Limb (tissue), 2 donors: ENCODE results near the gene XAB2.

Experiments used
- DNase-seq, 2 donors: peaks; one replicate each; pipeline ENCODE4 v3.0.0-alpha.2; 2016; ENCODE audit errors: extremely low spot score in 2 of 2

Gene XAB2

DNA sequence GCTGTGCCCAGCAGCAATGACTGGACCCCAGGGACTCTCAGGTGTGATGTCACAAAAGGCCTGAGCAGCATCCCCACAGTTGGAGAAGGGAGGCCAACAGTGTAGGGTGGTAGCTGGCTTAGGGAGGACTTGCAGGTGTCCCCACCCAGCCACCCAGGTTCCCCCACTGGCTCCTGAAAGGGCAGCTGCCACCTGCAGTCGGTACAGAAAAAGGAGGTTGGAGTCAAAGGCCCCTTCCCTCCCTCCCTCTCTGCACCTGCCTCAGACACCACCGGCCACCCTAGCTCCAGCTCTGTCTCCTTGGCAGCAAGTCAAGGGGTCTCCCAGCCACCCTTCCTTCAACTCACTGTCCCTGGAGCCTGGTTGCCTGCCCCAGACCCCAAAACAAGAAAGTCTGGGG lies 4.4 kb upstream of the XAB2 start, which contains the start of gene PCP2:
Gene PCP2, minus strand, starts transcription at position 22 of the 400 bp plus-strand sequence. CDS start 262 bp downstream, outside the sequence.
- DNase-seq: no peak

DNA sequence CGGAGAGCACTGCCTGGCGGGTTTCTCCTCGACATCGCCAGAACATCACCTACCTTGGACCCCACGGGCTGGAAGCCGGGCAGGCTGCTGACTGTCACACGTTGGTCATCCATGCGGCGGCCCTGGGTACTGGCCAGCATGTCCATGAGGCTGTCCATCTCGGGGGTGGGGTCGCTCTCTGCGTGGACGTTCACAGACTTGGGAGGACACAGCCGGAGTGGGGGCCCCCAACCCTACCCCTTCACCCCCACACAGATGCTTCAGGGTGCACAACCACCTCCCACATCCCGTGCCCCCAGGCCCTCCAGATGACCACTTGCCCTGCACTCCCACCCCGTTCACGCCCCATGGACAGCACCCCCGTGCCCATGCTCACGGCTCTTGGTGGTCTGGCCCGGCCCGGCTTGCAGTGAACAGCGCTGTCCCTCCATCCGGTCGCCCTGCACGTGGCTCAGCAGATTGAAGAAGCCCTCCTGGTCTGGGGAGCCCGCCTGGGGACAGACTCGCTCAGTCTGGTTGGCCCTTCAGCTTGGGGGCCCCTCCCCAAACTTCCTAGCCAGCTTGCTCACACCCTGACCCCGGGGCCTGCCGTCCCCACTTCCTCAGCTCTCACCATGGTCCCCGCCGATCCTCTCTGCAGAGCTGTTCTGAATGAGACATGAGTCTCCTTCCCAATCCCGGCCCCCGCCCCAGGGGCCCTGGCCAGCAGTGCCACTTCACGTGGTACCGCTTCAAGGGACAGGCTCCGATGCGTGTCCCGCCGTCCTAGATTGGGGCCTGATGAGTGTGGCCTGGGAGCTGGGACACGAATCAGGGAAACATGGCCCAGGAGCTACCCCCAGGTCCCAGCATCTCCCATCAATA lies 3.2 kb upstream of the XAB2 start:
- DNase-seq: no peak

DNA sequence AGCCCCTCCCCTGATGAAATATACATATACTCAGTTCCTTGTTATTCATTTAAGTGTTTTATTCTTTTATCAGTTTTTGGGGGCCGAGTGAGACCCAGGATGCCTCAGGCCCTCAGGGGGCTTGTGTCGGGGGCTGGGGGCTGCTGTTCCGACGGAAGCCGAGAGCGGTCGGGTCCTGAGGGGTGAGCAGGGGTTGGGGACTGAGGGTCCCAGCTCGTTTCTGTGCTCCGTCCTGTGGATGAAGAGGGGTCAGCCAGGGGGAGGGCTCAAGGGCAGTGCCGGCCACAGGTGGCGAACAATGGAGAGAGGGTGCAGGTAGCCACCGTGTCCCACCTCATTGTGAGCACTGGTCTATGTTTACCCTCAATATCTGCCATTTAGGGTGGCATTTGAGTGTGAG lies 2.2 kb upstream of the XAB2 start:
- DNase-seq: no peak

DNA sequence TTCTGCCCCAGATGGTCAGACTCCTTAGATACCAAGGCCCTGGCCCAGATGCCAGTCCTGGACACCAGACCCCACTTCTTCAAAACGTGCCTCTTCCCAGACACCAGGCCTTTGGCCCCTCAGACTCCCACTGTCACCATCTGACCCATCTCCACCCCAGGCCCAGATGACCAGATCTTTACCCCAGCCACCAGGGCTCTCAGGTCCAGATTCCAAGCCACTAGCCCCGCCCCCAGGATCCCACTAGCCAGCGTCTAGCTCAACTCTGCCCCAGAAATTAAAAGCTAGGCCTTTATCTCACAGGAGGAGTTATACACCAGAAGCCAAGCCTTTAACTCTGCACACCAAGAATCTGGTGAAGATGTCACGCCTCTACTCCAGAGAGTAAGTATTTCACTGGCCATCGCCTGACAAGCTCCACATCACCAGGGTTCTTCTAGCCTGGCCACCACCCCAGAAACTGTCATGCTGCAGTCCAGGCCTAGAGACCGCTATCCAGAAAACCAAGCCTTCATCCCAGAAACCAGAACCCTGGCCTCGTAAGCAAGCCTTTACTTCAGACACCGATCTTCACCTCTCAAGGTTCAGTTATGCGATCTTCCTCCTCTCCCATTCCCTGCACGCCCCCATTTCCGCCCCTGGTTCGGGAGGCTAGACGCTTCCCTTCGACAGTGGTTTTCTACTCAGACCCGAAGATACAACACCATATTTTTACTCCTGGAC lies 595 bp downstream of the XAB2 start:
- no peak for DNase-seq

DNA sequence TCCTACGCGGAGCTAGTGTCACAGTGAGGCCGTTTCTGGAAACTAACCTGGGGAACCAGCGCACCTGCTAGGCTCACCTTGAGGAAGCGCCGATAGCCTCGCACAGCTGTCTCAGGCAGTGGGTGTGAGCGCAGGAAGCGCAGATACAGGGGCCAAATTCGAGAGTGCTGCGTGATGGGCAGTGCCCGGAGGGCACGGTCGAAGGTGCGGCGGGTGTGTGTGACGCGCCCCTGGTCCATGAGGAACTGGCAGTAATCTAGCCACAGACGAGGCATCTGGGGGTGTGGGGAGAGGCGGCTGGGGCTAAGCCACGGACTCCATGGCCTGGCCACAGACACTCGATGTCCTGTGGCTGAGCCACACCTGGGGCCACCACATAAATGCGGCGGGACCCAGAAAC lies 2.2 kb downstream of the XAB2 start:
- no peak for DNase-seq

DNA sequence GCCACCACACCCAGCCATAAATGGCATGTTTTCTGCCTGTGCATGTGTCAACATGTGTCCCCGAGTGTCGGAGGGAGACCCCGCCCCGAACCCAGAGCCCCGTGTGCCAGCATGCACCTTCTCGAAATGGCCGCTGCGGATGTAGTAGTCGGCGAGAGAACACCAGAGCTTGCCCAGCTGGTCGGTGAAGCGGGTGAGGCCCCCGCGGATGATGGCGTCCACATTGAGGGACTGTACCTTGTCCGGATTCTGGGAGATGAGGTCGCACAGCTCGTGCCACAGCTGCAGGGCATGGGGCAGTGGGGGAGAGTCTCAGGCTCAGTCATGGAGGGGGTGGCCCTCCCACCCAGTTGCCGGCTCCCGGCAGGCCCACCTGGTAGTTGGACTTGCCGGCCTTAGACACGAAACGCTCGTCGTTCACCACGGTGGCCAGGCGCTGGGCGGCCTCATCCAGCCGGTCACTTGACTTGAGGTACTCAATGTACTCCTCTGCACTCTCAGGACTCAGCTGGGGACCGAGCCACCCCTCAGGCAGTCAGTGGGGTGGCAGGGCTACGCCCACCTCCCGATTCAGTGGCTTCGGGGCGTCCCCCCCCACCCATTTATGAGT lies 3.5 kb downstream of the XAB2 start:
- DNase-seq: no peak

DNA sequence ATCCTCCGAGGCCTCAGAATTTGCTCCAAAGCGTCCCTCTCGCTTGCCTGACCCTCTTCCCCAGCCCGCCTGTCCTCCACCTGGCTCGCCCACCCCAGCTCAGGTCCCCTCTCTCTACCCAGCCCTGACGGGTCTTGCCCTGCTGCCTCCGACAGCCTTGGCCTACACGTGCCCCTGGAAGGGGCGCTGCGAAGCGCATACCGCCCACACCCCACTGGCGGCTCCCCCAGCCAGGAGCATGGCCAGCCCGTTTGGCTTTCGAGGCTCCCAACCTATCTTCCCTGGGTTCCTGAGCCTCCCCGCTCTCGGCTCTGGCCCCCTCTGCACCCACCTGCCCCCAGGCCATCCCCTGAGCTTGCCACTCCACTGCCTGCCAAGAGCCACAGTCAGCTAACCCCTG lies 4.5 kb downstream of the XAB2 start:
- DNase-seq: no peak

DNA sequence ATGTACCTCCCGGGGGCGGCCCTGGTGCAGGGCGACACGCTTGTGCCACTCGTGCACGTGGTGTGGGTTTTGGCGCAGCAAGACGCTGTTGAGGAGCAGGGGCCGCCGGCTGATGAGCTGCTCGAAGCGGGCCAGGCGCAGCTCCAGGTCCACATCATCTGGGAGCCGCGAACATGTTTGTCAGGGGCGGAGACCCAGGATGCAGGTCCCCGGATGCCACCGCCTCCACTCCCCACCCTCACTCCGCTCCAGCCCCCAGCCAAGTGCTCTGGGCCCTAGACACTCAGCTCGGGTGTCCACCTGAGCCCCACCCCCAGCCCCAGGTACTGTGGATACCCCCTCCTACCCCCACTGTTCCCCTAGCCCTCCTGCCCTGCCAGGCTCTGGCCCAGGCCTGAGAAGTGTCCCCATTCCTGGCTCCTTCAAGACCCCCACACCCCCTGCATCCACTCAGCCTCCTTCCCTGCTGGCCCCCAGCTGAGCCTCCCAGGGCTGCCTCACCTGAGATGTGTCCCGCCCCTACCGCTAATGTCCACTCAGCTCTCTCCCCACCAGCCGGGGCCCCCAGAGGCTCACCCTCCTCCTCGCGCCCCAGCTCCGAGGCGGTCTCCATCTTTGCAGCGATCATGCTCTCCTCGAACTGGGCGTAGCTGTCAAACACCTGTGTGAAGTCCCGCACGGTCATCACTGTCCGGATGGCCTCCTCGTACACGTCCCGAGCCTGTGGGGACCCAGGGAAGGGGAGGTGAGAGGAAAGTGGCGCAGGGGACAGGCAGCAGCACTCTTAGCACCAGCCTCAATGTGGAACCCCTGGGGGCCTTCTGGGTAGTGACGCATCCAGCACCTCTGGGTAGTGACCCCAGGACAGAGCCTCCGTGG lies 5.4 kb downstream of the XAB2 start:
- no peak for DNase-seq

DNA sequence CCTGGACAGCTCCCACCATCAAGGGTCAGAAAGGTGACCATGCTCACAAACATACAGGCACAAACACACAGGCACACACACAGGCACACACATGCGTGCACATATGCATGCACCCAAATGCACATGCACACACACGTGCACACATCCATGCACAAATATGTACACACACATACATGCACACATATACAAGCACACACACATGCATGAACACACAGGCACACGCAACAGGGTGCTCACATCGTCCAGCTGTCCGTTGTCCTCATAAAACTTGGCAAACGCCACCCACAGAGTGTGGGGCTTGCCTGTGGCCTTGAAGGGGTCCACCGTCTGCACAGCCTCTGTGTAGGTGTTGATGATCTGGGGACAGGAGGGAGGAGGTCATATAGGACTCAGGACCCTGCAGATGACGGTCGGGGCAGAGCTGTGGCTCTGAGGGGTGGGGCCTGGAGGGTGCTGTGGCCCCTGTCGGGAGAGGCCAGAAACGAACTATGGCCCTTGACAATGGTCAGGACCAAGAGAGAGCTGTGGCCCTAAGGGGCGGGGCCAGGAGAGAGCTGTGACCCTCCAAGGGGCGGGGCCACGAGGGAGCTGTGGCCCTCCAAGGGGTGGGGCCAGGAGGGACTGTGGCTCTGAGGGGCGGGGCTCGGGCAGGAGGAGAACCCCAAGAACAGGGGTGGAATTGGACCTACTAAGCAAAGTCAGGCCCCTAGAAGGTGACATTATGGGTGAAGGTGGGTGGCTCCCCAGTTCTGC lies 6.2 kb downstream of the XAB2 start:
- no peak for DNase-seq

DNA sequence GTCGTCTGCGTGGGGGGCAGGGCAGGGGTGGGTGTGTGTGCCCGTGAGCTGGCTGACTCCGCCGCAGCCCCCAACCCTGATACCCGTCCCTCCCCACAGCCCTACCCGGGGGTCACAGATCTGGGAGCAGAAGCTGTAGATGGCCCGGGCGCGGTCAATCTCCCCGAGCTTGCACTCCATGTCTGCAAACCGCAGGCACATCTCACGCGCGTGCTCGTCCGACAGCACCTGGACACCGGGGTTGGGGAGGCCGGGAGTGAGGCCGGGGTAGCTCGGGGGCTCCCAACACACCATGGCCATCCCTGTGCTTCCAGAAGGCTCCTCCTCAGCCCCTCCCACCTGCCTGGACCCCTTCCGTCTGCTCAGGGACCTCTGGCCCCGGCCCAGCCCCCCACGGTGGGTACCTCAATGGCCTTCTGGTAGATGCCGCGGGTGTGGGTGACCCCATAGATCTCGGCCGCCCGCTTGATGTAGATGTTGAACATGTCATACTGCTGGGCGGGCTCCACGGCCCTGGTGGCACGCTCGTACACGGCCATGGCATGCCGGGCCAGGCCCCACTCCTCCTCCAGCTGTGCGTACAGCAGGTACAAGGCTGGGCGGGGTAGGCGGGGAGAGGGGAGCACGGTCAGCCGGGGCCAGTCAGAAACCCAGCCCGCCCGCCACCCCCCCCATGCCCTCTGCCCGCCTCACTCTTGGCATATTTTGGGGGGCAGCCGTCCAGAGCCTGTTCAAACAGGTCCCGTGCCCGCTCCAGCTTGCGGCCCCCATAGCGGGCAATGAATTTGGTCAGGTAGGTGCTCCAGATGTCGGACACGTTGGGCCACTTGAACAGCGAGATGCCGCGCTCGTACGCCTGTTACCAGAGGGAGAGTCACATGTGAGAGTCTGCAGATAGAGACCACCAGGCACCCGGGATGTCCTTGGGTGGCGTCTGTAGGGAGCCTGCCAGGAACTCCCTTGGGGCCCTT lies 8.6 kb downstream of the XAB2 start:
- DNase-seq: no peak

DNA sequence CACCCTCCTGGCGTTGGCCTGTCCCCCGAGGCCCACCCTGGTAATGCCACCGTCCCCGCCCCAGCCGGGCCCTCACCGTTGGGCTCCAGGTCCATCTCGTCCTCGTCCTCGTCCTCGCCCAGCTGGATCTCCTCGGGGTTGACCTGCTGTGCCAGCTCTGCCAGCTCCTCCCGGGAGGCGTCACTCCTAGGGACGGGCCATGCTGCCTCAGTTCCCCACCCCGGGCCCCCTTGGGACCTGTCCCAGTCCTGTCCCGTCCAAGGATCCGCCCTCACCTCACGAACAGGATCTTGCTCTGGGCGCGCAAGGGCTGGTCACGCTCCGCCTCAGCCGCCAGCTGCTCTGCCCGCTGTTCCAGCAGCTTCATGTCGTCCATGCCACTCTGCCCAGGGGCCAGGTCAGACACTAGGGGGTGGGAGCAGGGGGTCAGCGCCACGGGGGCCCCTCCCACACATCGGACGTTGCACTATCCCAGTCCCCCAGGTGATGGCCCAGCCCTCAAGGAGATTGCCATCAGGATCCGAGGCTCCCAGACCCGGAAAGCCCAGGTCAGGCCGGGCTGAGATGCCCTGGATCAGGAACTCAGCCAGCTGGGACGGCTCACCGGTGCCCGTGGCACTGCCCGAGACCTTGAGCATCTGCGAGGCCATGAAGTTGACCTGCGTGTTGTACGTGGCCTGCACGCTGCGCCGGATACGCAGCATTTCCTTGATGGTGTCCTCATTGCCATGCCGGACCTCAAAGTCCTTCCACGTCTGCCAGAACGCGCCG lies 9.5 kb downstream of the XAB2 start:
- DNase-seq: no peak

DNA sequence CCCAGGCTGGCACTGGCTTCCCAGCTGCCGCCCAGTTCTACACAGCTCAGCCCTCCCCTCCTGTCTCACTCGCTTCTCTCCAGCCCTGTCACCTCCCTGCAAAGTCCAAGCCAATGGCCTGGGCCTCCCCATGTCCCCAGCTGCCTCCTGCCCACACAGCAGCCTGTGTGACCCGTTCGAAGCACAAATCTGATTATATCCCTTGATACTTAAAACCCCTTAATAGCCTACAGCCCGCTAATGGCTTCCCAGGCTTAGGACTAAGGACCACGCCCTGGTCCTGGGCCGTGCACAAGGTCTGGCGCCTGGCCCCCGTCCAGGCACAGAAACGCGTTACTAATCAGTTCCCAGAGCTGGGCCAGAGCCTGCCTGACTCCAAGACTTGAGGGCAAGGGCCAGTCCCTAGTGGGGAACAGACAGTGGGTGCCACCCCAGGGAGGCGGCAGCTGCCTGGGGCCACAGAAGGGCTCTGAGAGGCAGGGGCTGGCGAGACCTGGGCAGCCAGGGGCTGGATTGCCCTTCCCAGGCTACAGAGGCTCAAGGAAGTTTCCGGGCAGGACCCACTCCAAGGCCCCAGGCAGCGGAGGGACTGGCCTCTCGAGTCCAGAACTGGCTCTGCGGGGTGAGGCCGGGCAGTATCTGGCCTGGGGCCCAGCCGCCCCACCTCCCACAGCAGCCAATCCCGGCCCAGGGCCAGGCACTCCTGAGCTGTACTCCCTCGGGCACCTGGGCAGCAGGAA lies 10.4 kb downstream of the XAB2 start:
- DNase-seq: no peak

DNA sequence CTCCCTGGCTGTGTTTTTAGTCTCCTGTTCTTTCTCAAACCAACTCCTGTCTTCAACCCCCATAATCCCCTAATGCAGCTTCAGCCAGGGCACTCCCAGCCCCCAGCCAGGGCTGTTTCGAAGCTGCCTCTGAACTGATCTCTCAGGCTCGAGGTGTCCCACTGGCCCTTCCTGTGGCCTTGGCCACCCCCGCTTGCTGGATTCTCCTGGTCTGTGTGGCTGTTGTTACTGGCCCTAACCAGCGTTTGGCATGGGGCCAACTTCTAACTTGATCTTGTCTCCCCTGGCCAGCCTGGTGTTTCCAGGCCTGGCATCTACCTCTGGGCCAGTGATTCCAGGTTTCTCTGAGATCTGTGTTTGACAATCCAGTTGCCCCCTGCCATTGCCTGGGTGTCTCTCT lies 11.0 kb downstream of the XAB2 start:
- no peak for DNase-seq

DNA sequence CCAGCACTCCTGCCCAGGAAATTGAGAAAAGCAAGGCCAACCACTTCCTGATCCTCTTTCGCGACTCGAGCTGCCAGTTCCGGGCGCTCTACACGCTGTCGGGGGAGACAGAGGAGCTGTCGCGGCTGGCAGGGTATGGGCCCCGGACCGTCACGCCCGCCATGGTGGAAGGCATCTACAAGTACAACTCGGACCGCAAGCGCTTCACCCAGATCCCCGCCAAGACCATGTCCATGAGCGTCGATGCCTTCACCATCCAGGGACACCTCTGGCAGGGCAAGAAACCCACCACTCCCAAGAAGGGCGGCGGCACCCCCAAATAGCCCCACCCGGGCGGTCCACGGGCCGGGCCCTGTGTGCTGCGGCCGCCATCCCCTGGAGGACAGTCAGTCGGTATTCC lies 11.6 kb downstream of the XAB2 start:
- DNase-seq: no peak

DNA sequence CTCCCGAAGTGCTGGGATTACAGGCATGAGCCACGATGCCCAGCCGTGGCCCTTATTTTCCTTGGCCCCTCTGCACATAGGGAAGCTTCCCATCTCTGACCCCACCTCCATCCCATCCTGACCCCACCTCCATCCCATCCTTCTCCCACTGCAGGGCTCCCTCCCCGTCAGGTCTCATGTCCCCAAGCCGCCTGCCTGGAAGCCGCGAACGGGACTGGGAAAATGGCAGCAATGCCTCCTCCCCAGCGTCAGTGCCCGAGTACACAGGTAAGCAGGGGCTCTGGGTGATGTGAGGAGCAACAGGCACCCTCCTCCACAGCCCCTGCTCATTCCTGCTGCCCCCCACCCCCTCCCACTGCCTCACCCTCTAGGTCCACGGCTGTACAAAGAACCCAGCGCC lies 12.2 kb downstream of the XAB2 start:
- DNase-seq: no peak

DNA sequence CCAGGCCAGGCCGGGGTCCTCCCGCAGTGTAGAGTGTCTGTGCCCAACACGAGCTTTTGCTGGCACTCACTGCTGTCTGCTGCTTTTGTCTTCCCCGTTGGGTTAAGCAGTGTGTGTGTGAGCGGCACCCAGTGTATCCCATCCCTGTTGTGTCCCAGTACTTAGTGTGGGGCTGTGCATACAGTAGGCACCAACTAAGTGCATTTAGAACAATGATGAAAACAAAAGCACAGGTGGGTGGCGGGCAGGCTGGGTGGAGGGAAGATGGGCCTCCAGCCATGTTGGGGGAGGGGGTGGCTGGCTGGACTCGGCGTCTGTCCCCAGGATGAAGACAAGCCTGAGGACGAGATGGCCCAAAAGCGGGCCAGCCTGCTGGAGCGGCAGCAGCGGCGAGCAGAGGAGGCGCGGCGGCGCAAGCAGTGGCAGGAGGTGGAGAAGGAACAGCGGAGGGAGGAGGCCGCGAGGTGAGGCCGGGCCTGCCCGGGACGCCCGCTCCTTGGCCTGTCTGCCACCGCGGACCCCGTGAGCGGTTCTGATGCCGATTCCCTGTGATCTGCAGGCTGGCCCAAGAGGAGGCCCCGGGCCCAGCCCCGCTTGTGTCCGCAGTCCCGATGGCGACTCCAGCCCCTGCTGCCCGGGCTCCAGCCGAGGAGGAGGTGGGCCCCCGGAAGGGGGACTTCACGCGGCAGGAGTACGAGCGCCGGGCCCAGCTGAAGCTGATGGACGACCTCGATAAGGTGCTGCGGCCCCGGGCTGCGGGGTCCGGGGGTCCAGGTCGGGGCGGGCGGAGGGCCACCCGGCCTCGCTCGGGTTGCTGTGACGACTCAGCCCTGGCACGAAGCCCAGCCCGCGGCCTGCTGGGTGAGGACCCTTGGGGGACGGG lies 14.2 kb downstream of the XAB2 start:
- DNase-seq: no peak
